Hepatocyte (in vitro differentiated cells): ENCODE measurements around the gene LEMD2. TPM values are rescaled to one million over a fixed set of nuclear protein-coding genes. Genes with fewer than 3 reads are reported as not detected.

ENCODE experiments used
- DNase-seq: peaks from one replicate; pipeline ENCODE4 v3.0.0-alpha.2; 2016; ENCODE audit warnings: low spot score
- H2AFZ ChIP-seq: fragments of 200-600 bp; sonication (generic); 2 replicates; pipeline ENCODE4 v1.6.0; 2016; ENCODE audit warnings: antibody characterized with exemption, mild to moderate bottlenecking
- H3K27ac ChIP-seq: fragments of 200-600 bp; sonication (generic); 2 replicates; pipeline ENCODE4 v1.5.1; 2016; ENCODE audit warnings: mild to moderate bottlenecking
- H3K27me3 ChIP-seq: fragments of 200-600 bp; sonication (generic); 2 replicates; pipeline ENCODE4 v1.6.1; 2016
- H3K36me3 ChIP-seq: fragments of 200-600 bp; sonication (generic); replicated peaks from 2 replicates; pipeline ENCODE4 v1.5.1; 2016; ENCODE audit warnings: low read depth; ENCODE audit not compliant: insufficient read depth
- H3K4me1 ChIP-seq: fragments of 200-600 bp; sonication (generic); 2 replicates; pipeline ENCODE4 v1.5.1; 2016; ENCODE audit warnings: mild to moderate bottlenecking, moderate library complexity; ENCODE audit not compliant: insufficient read depth
- H3K4me2 ChIP-seq: fragments of 200-600 bp; sonication (generic); 2 replicates; pipeline ENCODE4 v1.6.0; 2016
- H3K4me3 ChIP-seq: fragments of 200-600 bp; sonication (generic); 2 replicates; pipeline ENCODE4 v1.5.1; 2016; ENCODE audit warnings: mild to moderate bottlenecking
- H3K79me2 ChIP-seq: fragments of 200-600 bp; sonication (generic); 2 replicates; pipeline ENCODE4 v1.6.0; 2017; ENCODE audit warnings: mild to moderate bottlenecking
- H3K9me2 ChIP-seq: fragments of 200-600 bp; sonication (generic); replicated peaks from 2 replicates; pipeline ENCODE4 v1.6.0; 2017; ENCODE audit warnings: mild to moderate bottlenecking; ENCODE audit not compliant: insufficient read depth
- H3K9me3 ChIP-seq: fragments of 200-600 bp; sonication (generic); 2 replicates; pipeline ENCODE4 v1.5.1; 2016; ENCODE audit warnings: low read depth, mild to moderate bottlenecking
- H4K20me1 ChIP-seq: fragments of 200-600 bp; sonication (generic); 2 replicates; pipeline ENCODE4 v1.6.0; 2016; ENCODE audit warnings: mild to moderate bottlenecking; ENCODE audit not compliant: insufficient read depth, poor library complexity, severe bottlenecking
- CTCF ChIP-seq: fragments of 200-600 bp; sonication (generic); IDR thresholded peaks from 2 replicates; pipeline ENCODE4 v1.5.1; 2016; ENCODE audit warnings: antibody characterized with exemption, mild to moderate bottlenecking; ENCODE audit not compliant: poor library complexity
- EZH2 ChIP-seq: fragments of 200-600 bp; sonication (generic); IDR thresholded peaks from 2 replicates; pipeline ENCODE4 v1.6.1; 2016; ENCODE audit warnings: antibody characterized with exemption, mild to moderate bottlenecking, borderline replicate concordance
- EZH2phosphoT487 ChIP-seq: fragments of 200-600 bp; sonication (generic); IDR thresholded peaks from one replicate; pipeline ENCODE4 v1.6.1; 2018; ENCODE audit warnings: antibody characterized with exemption, mild to moderate bottlenecking, low read depth, moderate library complexity; ENCODE audit not compliant: unreplicated experiment, severe bottlenecking
- WGBS: methylation state at CpG from one replicate; pipeline ENCODE4 v1.1.6; 2016; ENCODE audit warnings: low lambda C conversion rate; ENCODE audit errors: missing lambda C conversion rate; 5-methylcytosine and 5-hydroxymethylcytosine counted together
- polyA plus RNA-seq: library from polyadenylated mRNA; unstranded; fragments of >200 nt; fragmentation: Nextera tagmentation; extraction: Ambion mirVana; gene quantifications from 2 replicates; pipeline ENCODE4 v1.2.1, GENCODE V29; 2016
- total RNA-seq: library from RNA; depleted of rRNA; stranded (reverse); fragments of >200 nt; gene quantifications from 2 replicates; pipeline ENCODE4 v1.2.3, GENCODE V29; 2014

Gene LEMD2
- total and polyA plus RNA-seq, 2 experiments from 2014 or later: 38.1 to 66.3 TPM

DNA sequence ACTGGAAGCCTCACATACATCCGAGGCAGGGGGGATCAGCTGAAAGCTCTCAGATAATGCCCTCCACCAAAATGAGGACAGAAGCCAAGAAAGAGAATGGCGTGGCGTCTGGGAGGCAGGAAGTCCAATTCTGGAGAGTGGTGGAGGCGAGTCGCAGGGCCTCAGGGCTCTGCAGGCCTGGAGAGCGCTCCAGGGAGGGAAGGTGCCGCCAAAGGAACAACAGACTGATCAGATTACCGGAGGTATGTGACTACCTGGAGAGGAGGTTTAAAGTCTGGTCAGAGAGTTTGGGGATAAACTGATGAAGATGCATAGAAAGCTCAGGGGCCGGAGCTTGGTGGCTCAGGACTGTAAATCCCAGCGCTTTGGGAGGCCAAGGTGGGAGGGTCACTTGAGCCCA lies 31.0 kb downstream of the LEMD2 start:
- H3K27ac ChIP-seq: no peak overlapping the region
- DNase-seq: no peak
- H4K20me1 ChIP-seq: no peaks in the 10 kb centered on the region
- no peaks in the 10 kb centered on the region for H3K9me3 ChIP-seq
- H3K36me3 ChIP-seq: no peaks in the 10 kb centered on the region
- no peak for TF ChIP-seq CTCF
- no peak for TF ChIP-seq EZH2phosphoT487
- TF ChIP-seq EZH2: no peak
- H2AFZ ChIP-seq: no peak overlapping the region
- WGBS: 88% methylated on average over 10 of the region's 10 CpGs
- no peaks in the 10 kb centered on the region for H3K27me3 ChIP-seq
- H3K4me2 ChIP-seq: no peak overlapping the region
- H3K79me2 ChIP-seq: no peaks in the 10 kb centered on the region
- H3K9me2 ChIP-seq: no peaks in the 10 kb centered on the region
- no peak overlapping the region for H3K4me3 ChIP-seq
- H3K4me1 ChIP-seq: peaks cover 16% of the 10 kb centered on the region

DNA sequence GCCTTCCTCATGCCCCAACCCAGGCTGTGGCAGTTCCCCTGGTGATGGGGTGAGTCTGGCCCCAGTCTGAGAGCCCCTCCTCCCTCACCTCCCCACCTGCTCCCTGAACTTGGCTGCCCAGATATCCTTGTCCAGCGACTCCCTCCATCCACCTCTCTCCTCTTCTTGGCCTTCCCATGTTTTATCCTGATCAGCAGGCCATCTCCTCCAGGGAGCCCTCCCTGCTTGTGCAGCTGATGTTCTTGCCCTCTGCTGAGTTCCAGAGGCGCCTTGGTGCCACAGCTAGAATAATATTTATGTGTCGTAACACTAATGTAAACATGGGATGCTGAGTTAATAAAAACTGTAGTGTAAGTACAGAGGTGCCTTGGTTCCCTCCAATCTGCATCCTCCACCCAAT lies 31.8 kb downstream of the LEMD2 start:
- Histone ChIP-seq H3K9me2 (no peaks in the 10 kb centered on the region), H3K79me2 (no peaks in the 10 kb centered on the region), H3K4me2 (no peak overlapping the region), H3K4me3 (no peak overlapping the region), H3K4me1 (peaks cover 19% of the 10 kb centered on the region), H3K36me3 (no peaks in the 10 kb centered on the region), H2AFZ (no peak overlapping the region), H3K9me3 (no peaks in the 10 kb centered on the region), H3K27ac (no peak overlapping the region), H3K27me3 (no peaks in the 10 kb centered on the region), H4K20me1 (no peaks in the 10 kb centered on the region)
- no peak for DNase-seq
- TF ChIP-seq EZH2phosphoT487: no peak
- TF ChIP-seq EZH2: no peak
- TF ChIP-seq CTCF: no peak
- 60% methylated on average over 3 of the region's 3 CpGs for WGBS

GRCh38 chr6:33756211-33756954 lies 32.5 kb downstream of the LEMD2 start:
- Histone ChIP-seq H3K4me2 (no peak overlapping the region), H3K9me3 (no peaks in the 10 kb centered on the region), H2AFZ (no peak overlapping the region), H3K4me3 (no peak overlapping the region), H3K4me1 (peaks cover 19% of the 10 kb centered on the region), H3K79me2 (no peaks in the 10 kb centered on the region), H3K36me3 (no peaks in the 10 kb centered on the region), H3K27ac (no peak overlapping the region), H3K9me2 (no peaks in the 10 kb centered on the region), H4K20me1 (no peaks in the 10 kb centered on the region), H3K27me3 (no peaks in the 10 kb centered on the region)
- WGBS: 88% methylated on average over 12 of the region's 12 CpGs
- DNase-seq: no peak
- TF ChIP-seq EZH2: no peak
- TF ChIP-seq CTCF: no peak
- no peak for TF ChIP-seq EZH2phosphoT487
